IMR-90 (cell line): ENCODE results near the gene ESR2.
"Not testable (repeated sequence)": the region's sequence is repeated elsewhere in the genome, so short reads cannot be mapped to it uniquely, and the experiment has no call there.

ENCODE experiments used
- SMC3 ChIP-seq: fragments of 150-350 bp; IDR thresholded peaks from 2 replicates; pipeline ENCODE4 v1.6.1; 2016; ENCODE audit warnings: low read depth, mild to moderate bottlenecking, antibody characterized with exemption, low read length, moderate library complexity
- TF ChIP-seq, protein P1 (sequence below): conservative IDR thresholded peaks from 2 replicates; pipeline ENCODE4 v1.5.1; 2012; ENCODE audit warnings: mild to moderate bottlenecking, low read depth, low read length, improper control_type of control experiment

GRCh38 chr14:64043296-64043695 lies 250.9 kb downstream of the ESR2 start:
- TF ChIP-seq, protein P1, sequence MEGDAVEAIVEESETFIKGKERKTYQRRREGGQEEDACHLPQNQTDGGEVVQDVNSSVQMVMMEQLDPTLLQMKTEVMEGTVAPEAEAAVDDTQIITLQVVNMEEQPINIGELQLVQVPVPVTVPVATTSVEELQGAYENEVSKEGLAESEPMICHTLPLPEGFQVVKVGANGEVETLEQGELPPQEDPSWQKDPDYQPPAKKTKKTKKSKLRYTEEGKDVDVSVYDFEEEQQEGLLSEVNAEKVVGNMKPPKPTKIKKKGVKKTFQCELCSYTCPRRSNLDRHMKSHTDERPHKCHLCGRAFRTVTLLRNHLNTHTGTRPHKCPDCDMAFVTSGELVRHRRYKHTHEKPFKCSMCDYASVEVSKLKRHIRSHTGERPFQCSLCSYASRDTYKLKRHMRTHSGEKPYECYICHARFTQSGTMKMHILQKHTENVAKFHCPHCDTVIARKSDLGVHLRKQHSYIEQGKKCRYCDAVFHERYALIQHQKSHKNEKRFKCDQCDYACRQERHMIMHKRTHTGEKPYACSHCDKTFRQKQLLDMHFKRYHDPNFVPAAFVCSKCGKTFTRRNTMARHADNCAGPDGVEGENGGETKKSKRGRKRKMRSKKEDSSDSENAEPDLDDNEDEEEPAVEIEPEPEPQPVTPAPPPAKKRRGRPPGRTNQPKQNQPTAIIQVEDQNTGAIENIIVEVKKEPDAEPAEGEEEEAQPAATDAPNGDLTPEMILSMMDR: not testable (repeated sequence)
- not testable (repeated sequence) for TF ChIP-seq SMC3
